Activated CD4-positive, alpha-beta T cell treated with anti-CD3 and anti-CD28 coated beads for 24 hours (primary cell): ENCODE data around the gene IDH3G.

Experiments
- DNase-seq, 2 donors: peaks; one replicate each; pipeline ENCODE4 v3.0.0-alpha.2; 2020; ENCODE audit warnings: low read depth in 2 of 2

The IDH3G gene

DNA sequence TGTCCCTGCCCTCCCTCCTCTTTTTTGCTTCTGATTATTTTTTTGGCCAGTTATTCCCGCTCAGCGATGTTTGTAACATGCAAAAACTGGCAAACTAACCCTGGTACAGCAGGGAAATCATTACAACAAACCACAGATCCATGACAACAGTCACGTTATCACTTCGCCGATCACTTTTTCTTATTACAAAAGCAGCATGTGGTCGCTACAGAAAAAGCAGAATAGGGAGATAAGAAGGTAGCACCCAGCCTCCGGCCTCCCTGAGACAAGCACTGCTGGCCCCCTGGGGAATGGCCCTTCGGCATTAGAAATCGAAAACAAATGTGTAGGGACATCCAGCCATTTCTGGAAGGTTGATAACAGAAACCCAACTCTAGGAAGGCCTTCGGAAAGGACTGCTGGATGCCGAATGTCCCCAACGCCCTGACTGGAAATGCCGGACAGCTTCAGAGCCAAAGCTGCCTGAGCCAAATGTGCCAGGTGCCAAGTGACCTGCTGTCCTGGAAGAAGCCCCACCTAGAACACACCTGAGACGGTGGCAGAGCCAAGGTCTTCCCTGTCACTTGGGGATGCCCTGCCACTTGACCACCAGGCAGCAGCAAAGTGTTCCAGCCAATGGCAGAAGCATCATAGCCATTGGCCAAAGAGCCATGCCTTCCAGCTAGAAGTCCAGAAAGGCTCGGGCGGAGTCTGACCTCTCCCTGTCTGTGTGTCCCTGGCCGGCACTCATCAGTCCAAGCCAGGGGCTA, 2.9 kb downstream of the IDH3G start:
- DNase-seq = no peak

- DNase-seq = no peak
These were observed 4.5 kb downstream of the IDH3G start for GRCh38 chrX:153789654-153790053.

DNA sequence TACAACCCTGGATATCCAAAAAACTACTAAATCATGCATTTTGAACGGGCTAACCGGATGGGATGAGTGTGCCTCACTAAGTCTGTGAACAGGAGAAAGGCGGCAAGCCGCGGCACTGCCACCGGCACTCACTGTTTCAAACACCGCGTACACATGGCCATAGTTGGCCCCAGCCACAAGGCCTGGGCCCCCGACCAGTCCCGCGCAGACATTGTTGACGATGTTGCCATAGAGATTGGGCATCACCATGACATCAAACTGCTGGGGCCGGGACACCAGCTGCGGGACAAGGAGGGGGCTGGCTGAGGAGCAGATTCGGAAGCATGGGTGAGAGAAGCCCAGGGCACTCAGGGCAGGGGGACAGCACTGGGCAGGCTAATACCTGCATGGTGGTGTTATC, 7.5 kb downstream of the IDH3G start:
- DNase-seq = no peak

- DNase-seq = no peak
These were observed 9.7 kb downstream of the IDH3G start for GRCh38 chrX:153784325-153784967.

GRCh38 chrX:153783378-153784013, 10.7 kb downstream of the IDH3G start:
- DNase-seq = no peak

DNA sequence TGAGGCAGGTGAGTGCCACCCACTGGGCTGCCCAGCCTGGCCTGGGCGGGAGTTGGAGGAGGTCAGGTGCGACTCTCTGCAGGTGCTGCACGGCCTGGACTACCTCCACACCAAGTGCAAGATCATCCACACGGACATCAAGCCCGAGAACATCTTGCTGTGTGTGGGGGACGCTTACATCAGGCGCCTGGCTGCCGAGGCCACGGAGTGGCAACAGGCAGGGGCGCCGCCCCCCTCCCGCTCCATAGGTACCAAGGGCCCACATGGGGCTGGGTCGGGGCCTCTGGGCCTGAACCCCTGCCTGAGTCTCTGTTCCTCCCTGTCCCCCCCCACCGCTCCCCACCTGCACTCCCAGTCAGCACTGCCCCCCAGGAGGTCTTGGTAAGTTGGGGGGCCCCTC, 11.3 kb downstream of the IDH3G start:
- DNase-seq = no peak

DNA sequence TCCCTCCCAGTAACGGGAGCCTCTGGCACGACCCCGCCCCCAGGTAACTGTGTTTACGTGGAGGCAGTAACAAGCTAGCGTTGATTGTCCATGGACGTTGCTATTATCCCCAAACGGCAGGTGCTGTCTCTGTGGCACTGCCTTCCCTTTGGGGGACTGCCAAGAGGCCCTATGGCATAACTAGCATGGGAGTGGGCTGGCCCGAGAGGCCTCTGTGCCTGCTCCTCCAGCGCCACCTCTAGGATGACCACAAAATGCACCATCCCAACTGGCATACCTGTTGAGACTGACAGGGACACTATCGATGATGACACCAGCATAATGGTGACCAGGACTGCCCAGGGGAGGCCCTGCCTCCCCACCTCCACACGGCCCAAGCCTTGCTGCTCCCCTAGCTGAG, 11.9 kb downstream of the IDH3G start:
- no peak for DNase-seq

- no peak for DNase-seq
These were observed 12.6 kb downstream of the IDH3G start for GRCh38 chrX:153781428-153782047.

DNA sequence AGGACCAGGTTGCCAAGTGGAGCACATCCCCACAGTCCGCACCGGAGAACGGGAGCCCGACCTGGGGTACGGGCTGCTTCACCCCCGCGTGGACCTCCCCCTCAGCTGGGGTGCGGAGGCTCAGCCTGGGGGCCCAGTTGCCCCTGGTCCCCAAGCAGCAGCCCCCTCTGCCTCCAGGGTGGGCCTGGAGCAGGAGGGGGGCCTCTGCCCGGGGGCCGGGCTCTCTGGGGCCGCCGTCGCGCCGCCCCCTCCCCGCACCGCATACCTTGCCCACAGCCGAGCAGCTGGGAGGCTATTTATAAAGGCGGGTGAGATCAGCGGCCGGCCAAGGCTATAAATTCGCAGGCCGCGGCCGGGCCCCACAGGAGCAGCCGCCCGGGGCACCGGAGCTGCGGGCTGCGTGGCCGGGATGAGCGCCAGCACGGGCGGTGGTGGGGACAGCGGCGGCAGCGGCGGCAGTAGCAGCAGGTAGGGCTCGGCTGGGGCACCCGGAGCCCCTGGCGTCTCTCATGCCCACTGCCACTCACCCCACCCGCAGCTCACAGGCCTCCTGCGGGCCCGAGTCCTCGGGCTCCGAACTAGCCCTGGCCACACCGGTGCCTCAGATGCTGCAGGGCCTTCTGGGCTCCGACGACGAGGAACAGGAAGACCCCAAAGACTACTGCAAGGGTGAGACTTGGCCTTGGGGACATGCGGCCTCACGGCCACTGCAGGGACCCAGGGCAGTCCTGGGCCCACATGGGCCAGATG, 13.3 kb downstream of the IDH3G start, which contains the start of gene SRPK3:
TSS of gene SRPK3 (plus strand) at position 364 of the 750 bp plus-strand sequence. CDS start at position 410, 46 bp downstream.
- DNase-seq = no peak

GRCh38 chrX:153779891-153780677, 14.1 kb downstream of the IDH3G start:
- no peak for DNase-seq

GRCh38 chrX:153778684-153779101, 15.5 kb downstream of the IDH3G start:
- no peak for DNase-seq

GRCh38 chrX:153778181-153778580, 16.0 kb downstream of the IDH3G start:
- DNase-seq = no peak

DNA sequence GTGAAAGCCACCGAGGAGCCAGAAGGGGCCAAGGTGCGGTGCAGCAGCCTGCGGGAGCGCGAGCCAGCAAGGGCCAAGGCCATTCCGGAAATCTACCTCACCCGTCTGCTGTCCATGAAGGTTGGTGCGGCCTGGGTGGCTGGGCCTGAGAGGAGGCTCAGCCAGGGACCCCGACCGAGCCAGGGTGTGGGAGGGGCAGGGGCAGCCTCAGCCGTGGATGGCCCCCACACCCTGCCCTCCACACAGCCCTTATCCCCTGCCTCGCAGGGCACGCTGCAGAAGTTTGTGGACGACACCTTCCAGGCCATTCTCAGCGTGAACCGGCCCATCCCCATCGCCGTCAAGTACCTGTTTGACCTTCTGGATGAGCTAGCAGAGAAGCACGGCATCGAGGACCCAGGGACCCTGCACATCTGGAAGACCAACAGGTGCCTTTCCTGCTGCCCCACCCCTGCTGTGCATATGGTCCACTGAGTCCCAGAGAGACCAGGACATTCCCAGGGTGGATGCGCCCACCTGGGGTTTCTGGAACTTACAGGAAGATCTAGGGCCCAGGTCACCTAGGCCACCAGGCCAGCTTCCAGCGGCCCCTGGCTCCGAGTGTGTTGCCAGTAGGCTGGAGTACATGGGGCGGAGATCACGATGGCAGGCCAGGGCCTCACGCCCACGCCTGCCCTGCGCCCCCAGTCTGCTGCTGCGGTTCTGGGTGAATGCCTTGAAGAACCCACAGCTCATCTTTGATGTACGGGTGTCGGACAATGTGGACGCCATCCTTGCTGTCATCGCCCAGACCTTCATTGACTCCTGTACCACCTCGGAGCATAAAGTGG, 16.7 kb downstream of the IDH3G start:
- DNase-seq = no peak

DNA sequence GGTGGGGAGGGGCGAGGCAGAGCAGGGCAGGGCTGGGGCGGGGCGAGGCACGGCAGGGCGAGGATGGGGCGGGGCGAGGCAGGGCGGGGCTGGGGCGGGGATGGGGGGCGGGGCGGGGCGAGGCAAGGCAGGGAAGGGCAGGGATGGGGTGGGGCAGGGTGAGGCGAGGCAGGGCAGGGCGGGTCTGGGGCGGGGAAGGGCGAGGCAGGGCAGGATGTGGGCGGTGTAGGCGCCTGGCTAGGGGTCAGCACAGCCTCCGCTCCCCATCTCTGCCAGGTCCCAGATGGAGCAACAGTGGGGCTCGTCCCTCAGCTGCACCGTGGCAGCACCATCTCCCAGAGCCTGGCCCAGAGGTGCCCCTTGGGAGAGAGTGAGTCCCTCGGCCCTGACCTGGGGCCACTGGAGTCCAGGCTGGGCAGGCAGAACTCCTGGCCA, 17.5 kb downstream of the IDH3G start:
- DNase-seq = no peak

- DNase-seq = no peak
These were observed 18.0 kb downstream of the IDH3G start for GRCh38 chrX:153776120-153776599.

DNA sequence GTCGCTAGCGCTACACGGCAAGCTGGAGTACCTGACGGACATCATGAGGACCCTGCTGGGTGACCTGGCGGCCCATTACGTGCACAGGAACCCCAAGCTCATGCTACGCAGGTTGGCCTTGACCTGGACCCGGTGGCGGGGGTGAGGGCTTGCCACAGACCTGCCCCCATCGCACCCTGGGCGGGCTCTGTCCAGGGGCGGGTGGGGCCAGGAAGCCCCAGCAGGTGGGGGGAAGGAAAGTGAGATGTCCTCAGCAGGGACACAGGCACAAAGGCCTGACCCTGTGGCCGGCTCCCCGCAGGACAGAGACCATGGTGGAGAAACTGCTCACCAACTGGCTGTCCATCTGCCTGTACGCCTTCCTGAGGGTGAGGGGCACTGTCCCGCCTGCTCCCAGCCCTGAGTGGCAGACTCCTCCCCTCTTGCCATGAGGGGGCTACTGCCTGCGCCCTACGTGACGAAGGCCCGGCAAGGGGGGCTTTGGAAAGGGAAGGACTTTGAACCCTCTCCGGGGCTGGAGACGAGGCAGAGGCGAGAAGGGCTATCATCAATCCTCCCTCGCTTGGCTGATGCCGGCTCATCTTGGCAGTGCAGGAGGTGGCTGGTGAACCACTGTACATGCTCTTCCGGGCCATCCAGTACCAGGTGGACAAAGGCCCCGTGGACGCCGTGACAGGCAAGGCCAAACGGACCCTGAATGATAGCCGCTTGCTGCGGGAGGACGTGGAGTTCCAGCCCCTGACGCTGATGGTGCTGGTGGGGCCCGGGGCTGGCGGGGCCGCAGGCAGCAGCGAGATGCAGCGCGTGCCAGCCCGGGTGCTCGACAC, 18.7 kb downstream of the IDH3G start:
- DNase-seq = no peak

DNA sequence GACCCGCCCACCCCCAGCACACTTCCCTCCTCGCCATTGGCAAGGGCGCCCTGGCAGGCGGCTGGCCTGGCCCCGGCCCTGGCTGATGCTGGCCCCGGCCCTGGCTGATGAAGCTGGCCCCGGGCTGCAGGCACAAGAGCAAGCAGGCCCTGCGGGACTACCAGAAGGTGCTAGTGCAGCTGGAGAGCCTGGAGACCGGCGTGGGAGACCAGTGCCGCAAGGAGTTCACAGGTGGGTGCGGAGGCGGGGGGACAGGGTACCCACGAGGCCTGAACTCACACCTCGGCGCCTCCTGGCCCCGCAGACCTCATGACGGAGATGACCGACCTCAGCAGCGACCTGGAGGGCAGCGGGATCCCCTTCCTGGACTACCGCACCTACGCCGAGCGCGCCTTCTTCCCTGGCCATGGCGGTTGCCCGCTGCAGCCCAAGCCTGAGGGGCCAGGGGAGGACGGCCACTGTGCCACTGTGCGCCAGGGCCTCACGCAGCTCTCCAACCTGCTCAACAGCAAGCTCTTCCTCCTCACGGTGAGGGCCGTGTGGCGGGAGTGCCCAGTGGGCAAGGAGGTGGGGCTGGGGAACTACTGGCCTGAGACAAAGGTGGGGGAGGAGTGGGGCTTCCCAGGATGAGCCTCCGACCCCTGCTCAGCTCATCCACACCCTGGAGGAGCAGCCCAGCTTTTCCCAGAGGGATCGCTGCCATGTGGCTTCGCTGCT, 19.4 kb downstream of the IDH3G start:
- DNase-seq = no peak
